Ovary (tissue), 3 donors: ENCODE measurements around the gene ERFL.

Experiments used
- EP300 ChIP-seq: sonication (generic); formaldehyde crosslinking; IDR thresholded peaks from one replicate; pipeline ENCODE4 v1.6.1; 2017; ENCODE audit warnings: antibody characterized with exemption
- POLR2A ChIP-seq: fragments of 450-650 bp; IDR thresholded peaks from one replicate; pipeline ENCODE4 v1.6.1; 2017; ENCODE audit warnings: antibody characterized with exemption, mild to moderate bottlenecking, moderate library complexity
- TF ChIP-seq, protein P1 (sequence below), 3 donors: fragments of 450-650 bp in 2 of 3; fragments of 200-600 bp in 1 of 3; IDR thresholded peaks; one replicate each; pipeline versions ENCODE4 v1.5.1 to v1.8.0; 2016 to 2022; ENCODE audit warnings: antibody characterized with exemption in 3 of 3, mild to moderate bottlenecking in 1 of 3
- donor health status: DM: no; HTN: no; CAD: no.

DNA sequence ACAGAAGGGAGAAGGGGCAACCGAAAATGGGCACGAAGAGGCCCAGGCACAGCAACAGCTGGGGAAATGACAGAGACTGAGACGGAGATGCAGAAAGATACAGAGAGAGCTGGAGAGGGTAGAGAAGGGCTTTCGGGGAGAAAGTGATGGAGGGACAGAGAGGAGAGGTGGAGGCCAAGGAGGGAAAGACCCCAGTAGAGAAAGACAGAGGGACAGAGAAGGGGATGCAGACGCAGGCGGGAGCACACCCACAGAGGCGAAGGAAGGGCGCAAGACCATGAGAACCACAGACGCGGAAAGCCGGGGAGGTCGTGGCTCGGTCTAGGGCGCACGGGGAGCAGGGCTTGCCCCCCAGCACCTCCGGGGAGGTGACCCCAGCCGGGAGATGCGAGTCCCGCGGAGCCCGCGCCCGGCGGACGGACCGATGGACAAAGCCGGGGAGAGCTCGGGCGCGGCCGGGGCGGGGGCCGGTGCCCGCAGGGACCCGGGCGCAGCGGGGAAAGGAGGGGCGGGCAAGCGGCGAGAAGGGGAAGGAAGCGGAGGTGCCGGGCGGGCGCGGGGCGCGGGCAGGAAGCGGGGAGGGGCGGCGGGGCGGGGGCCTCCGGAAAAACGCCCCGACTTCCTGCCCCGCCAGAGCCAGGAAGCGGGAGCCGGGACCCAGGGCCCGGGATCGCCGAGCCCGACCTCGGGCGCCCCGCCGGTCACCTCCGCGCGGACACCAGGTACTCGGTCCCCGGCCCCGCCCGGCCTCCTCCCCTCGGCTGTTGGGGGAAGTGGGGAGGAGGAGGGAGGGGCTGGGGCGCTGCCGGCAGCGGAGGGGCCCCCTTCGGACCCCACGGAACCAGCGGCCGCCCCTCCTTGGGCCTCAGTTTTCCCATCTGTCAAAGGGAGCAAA lies 45.4 kb downstream of the ERFL start, which contains the start of gene ARHGEF1:
- TF ChIP-seq, protein P1, sequence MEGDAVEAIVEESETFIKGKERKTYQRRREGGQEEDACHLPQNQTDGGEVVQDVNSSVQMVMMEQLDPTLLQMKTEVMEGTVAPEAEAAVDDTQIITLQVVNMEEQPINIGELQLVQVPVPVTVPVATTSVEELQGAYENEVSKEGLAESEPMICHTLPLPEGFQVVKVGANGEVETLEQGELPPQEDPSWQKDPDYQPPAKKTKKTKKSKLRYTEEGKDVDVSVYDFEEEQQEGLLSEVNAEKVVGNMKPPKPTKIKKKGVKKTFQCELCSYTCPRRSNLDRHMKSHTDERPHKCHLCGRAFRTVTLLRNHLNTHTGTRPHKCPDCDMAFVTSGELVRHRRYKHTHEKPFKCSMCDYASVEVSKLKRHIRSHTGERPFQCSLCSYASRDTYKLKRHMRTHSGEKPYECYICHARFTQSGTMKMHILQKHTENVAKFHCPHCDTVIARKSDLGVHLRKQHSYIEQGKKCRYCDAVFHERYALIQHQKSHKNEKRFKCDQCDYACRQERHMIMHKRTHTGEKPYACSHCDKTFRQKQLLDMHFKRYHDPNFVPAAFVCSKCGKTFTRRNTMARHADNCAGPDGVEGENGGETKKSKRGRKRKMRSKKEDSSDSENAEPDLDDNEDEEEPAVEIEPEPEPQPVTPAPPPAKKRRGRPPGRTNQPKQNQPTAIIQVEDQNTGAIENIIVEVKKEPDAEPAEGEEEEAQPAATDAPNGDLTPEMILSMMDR (IDR thresholded peaks at IDR 0.05), result no peak
- TF ChIP-seq POLR2A (no peak), EP300 (no peak)
